ENCODE measurements around the gene PTPRS. TPM values are rescaled to one million over a fixed set of nuclear protein-coding genes. Genes with fewer than 3 reads are reported as not detected.

Gene PTPRS
- total and polyA plus RNA-seq, 9 of the 15 experiments (the other 6 are each of a cell fraction or from before 2014, with no cell fraction given): 1.1 to 49.4 (median 14.1) TPM

DNA sequence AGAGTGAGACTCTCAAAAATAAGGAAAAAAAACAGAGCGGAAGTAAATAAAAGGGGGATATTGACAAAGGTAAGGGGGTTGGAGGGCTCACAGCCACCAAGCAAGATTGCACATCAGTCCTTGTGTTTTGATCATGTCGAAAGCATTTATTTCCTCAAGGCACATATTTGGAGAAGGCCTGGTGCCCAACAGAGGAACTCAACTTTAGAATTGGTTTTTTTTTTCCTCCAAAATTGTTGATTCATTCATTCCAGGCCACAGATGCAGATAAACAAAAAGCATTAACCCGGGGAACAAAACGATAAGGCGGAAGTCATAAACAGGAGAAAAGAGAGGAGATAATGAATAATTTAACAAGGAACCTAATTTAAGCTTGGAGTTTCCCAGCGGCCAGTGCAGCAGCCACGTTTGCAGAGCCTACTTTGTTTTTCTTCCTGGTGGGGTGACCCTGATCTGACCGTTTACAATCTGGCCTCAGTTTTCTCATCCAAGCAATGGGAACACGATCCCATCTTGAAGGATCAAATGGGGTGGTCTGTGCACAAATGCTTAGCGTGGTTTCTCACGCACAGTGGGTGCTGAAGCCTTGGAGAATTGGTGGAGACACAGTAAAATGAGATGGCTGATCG lies 2.1 kb upstream of the PTPRS start:
- ATAC-seq: no peak
- Histone ChIP-seq H3K4me3 (no peak overlapping the region), H2AFZ (ENCODE audit: low read depth, low read length) (peak overlapping the region; percentile 70; the same call in 1 of the 2 replicates), H3K36me3 (ENCODE audit: control insufficient read depth, insufficient read depth, low read length) (no peaks in the 10 kb centered on the region), H3K9me1 (ENCODE audit: control insufficient read depth, insufficient read depth, low read length) (no peaks in the 10 kb centered on the region), H3K9ac (ENCODE audit: insufficient read depth in 1 of 2, low read depth in 2 of 2, low read length in 2 of 2) (no peak overlapping the region), H3K27me3 (ENCODE audit: control insufficient read depth in 2 of 2, insufficient read depth in 2 of 2, low read length in 2 of 2) (peaks cover 11 to 25% of the 10 kb centered on the region in 2 experiments; a peak in 4 of 5 replicates), H4K20me1 (replicated peaks; ENCODE audit: control insufficient read depth, insufficient read depth, low read length) (0 out of 2 replicates have a peak, but pooled peaks cover 6% of the 10 kb centered on the region), H3K4me1 (replicated peaks in 1 of 2; ENCODE audit: control insufficient read depth in 2 of 2, insufficient read depth in 2 of 2, low read length in 2 of 2) (peaks cover 17 to 39% of the 10 kb centered on the region in 2 experiments), H3K27ac (ENCODE audit: extremely low read depth, low read depth, low read length) (no peak overlapping the region; the same call in 2 of the 3 replicates), H3K9me3 (replicated peaks; ENCODE audit: control insufficient read depth, insufficient read depth, low read depth, low read length) (peaks cover 2% of the 10 kb centered on the region; the same call in 1 of the 2 replicates), H3K79me2 (ENCODE audit: control insufficient read depth, insufficient read depth, low read length) (no peaks in the 10 kb centered on the region), H3K4me2 (ENCODE audit: insufficient read depth, low read length) (peak overlapping the region; percentile 12; the same call in 1 of the 2 replicates)
- ChIA-PET POLR2A (interaction anchor here (2.1 kb wide), 1 partner anchor 9 kb away, joined by 6 read pairs; no protein-coding TSS in a partner anchor), CTCF (ENCODE audit: low intra/inter-chr PET ratio) (no interaction called here)
- 7% methylated on average over 11 of the region's 12 CpGs for WGBS (ENCODE audit: insufficient coverage, low coverage, missing lambda C conversion rate)
- DNase-seq (ENCODE audit: extremely low read depth in 1 of 4, low spot score in 3 of 4): no peak
- FAIRE-seq: no peak
- BruUV-seq (replicated peaks): no TSS peak
- intact Hi-C loops (cut with micrococcal nuclease) (no loop called here), in situ Hi-C loops (cut with MboI) (no loop called here)
- 0 out of 2 replicates have a peak, but pooled peaks have one; percentile 22 for TF ChIP-seq TCF3 (CRISPR knock-in tag; IDR thresholded peaks at IDR 0.05)
- TF ChIP-seq ELF1 (tag; IDR thresholded peaks at IDR 0.05): peak; percentile 56; the same call in 1 of the 2 replicates
- no peak for TF ChIP-seq SMC3 (conservative IDR thresholded peaks at IDR 0.05; ENCODE audit: insufficient read depth, low read depth, low read length)
- TF ChIP-seq ZNF586 (CRISPR knock-in tag; conservative IDR thresholded peaks at IDR 0.05): no peak
- peak; percentile 96 for TF ChIP-seq CHD4 (IDR thresholded peaks at IDR 0.05; ENCODE audit: insufficient read depth, insufficient replicate concordance, low read depth, low read length, poor library complexity, severe bottlenecking)
- peak; percentile 50; the same call in 1 of the 2 replicates for TF ChIP-seq ETV1 (tag; conservative IDR thresholded peaks at IDR 0.05; ENCODE audit: low read depth)
- no peak for TF ChIP-seq DACH1 (IDR thresholded peaks at IDR 0.05; ENCODE audit: partially characterized antibody)
- no peak for TF ChIP-seq CTCFL (IDR thresholded peaks at IDR 0.05; ENCODE audit: borderline replicate concordance, insufficient read depth, low read depth, low read length, poor library complexity, severe bottlenecking)
- TF ChIP-seq HDAC8 (tag; IDR thresholded peaks at IDR 0.05): no peak
- peak; percentile 98 for TF ChIP-seq BCOR (IDR thresholded peaks at IDR 0.05)
- TF ChIP-seq CBX1 (IDR thresholded peaks at IDR 0.05; ENCODE audit: low read depth): peak; percentile 90
- TF ChIP-seq NR2C2 (CRISPR knock-in tag; IDR thresholded peaks at IDR 0.05): peak; percentile 51; the same call in 1 of the 2 replicates
- peak; percentile 56 for TF ChIP-seq NR2C2 (tag; IDR thresholded peaks at IDR 0.05)
- peak; percentile 81 to 89 for TF ChIP-seq KDM1A (IDR thresholded peaks at IDR 0.05)
- TF ChIP-seq ZNF232 (CRISPR knock-in tag; IDR thresholded peaks at IDR 0.05): no peak
- peak; percentile 49; the same call in 1 of the 2 replicates for TF ChIP-seq SP1 (CRISPR knock-in tag; IDR thresholded peaks at IDR 0.05)
- no peak for TF ChIP-seq ZNF3 (CRISPR knock-in tag; IDR thresholded peaks at IDR 0.05)
- peak; percentile 89; the same call in 1 of the 2 replicates for TF ChIP-seq PTBP1 (IDR thresholded peaks at IDR 0.05; ENCODE audit: low read depth, low read length)
- TF ChIP-seq SMARCB1 (IDR thresholded peaks at IDR 0.05; ENCODE audit: insufficient read length, low read depth): no peak
- TF ChIP-seq PHF20 (IDR thresholded peaks at IDR 0.05; ENCODE audit: partially characterized antibody): peak; percentile 17
- TF ChIP-seq ZNF766 (CRISPR knock-in tag; conservative IDR thresholded peaks at IDR 0.05): no peak
- 0 out of 2 replicates have a peak, but pooled peaks have one; percentile 12 for TF ChIP-seq CC2D1A (IDR thresholded peaks at IDR 0.05)

All from K562 (cell line).